ENCODE measurements around the gene DENND2C.

The DENND2C gene

DNA sequence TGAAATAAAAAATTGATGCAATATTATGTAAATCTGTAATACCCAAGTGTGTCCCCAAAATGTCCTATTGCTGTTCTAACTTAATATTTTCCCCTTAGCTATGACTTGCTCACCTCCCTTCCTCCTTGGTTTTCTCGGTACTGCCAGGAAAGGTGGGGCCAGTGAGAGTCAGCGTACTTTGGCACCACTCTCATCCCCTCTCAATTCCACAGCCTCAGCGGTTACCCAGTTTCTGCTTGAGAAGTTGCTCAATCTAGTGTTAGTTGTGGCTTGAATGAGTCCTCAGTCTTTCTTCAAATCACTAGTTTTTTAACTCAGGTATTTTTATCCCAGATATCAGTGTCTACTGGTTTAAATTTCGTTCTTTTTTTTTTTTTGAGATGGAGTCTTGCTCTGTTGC, 120.7 kb downstream of the DENND2C start:
- DNase-seq (ENCODE audit: low read depth in 3 of 3): no peak

DNA sequence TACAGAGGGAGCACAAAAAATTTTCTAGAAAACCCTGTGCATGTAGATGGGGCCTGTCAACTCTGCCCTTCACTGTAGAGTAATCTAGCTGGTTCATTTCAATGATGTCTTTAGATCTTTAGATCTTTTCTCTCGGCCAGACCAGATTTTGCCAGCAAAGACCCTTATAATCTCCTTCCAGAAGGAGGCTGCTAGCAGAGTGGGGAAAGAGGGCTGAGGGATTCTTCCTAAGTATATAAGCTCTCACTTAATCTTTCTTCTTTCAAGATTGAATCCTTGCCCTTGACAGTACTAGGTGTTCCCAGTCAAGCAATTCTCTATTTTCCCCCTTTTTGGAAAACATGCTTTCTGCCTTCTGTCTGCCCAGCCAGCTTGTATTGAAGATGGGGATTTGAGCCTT, 122.8 kb downstream of the DENND2C start:
- DNase-seq (ENCODE audit: low read depth in 3 of 3): no peak

DNA sequence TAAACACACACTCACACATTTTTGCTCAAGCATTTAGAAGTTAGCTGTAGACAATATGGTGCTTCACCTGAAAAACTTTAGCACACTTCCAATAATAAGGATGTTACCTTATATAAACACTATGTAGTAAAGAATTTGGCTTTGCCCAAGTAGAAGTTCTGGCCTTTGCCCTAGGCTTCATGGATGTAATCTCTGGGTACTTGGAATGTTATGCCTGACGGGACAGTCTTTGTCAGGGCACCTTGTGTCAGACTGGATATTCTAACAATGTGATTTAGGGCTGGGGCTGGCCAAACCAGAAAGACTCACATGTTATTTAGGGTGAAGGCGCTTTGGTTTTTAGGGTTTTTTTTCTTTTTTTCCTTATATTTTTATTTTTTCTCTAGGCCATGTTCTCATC, 124.1 kb downstream of the DENND2C start:
- DNase-seq (ENCODE audit: low read depth in 3 of 3): no peak

DNA sequence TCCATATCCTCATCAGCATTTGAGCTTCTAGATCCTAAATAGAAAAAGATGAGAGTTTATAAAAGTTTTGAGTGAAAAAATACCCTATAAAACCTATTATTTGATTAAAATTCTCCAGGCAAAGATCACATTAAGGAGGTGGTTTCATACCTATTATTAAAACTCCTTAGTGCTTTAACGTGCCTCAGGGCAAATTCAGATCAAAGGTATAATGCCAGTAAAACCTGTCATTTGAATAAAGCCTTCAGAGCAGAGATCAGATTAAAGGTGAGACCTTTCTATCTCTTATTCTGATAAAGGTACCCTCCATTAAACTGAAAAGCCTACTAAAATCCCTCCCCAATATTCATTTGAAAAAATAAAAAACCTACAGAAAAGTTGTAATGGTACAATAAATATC, 124.5 kb downstream of the DENND2C start:
- no peak for DNase-seq (ENCODE audit: low read depth in 3 of 3)

DNA sequence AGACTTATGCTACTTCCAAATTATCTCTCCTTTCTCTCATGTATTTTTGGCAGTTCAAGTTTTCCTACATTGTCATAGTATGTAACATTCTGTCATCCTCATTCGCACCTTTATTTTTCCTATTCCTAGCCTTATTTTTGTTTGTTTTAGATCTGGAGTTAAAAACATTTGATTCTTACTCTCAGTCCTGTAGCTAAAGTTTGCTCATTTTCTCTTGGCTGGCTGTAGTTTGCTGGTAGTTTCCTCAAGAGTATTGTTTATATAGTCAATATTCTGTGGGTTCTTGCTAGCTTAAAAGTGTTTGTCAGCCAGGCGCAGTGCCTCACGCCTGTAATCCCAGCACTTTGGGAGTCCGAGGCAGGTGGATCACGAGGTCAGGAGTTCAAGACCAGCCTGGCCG, 129.0 kb downstream of the DENND2C start:
- DNase-seq (ENCODE audit: low read depth in 3 of 3): no peak

DNA sequence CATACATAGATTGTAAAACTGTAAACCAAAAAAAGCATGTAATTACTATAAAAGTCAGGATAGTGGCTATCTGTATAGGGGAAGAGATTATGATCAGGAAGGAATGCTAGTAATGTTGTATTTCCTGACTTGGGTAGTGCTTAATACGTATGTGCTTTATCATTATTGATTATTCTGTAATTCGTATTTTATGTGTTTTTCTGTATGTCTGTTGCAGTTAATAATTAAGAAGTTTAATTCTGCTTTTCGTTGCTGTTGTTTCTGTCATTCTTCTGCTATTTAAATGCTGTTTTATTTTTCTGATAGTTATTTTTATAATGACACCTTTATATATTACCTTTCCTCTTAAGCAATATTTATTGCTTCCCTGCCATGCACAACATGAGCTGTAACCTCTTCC, 129.6 kb downstream of the DENND2C start:
- no peak for DNase-seq (ENCODE audit: low read depth in 3 of 3)

DNA sequence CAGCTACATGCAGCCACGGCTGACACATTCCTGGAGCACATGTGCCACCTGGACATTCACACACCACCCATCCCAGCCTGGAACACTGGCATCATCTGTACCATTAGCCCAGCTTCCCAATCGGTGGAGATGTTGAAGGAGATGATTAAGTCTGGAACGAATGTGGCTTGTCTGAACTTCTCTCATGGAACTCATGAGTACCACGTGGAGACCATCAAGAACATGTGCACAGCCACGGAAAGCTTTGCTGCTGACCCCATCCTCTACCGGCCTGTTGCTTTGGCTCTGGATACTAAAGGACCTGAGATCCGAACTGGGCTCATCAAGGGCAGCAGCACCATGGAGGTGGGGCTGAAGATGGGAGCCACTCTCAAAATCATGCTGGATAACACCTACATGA, 133.8 kb downstream of the DENND2C start:
- no peak for DNase-seq (ENCODE audit: low read depth in 3 of 3)

DNA sequence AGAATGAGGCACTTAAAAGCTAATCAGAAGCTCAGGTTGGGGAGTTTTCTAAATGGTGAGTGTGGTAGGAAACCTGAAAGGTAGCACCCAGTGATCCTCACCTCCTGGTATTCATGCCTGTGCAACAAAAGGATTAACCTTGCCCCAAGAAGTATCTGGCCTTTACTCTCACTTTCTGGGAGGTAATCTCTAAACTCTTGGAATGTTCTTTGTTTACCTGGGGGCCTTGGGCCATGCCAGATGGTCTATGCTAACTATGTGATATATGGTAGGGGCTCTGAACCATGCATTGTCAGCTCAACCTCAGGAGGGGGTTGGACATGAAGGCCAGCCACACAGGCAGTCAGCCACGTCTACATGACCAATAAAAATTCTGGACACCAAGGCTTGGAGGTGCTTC, 134.4 kb downstream of the DENND2C start:
- DNase-seq (ENCODE audit: low read depth in 3 of 3): no peak
